H9 (cell line): ENCODE results near the gene MAP3K10. TPM values are rescaled to one million over a fixed set of nuclear protein-coding genes. Genes with fewer than 3 reads are reported as not detected.

Experiments
- DNase-seq: peaks from one replicate; pipeline ENCODE4 v3.0.0-alpha.2; 2017
- H2AFZ ChIP-seq: one replicate; pipeline ENCODE4 v1.6.1; 2013; ENCODE audit warnings: mild to moderate bottlenecking, low read length, control low read depth, moderate library complexity
- H2AK5ac ChIP-seq: 2 replicates; pipeline ENCODE4 v1.6.1; 2013; ENCODE audit warnings: low read length, control low read depth, mixed read lengths; ENCODE audit not compliant: insufficient read length
- H2BK120ac ChIP-seq: one replicate; pipeline ENCODE4 v1.6.1; 2013; ENCODE audit warnings: low read depth, mild to moderate bottlenecking, low read length, control low read depth, inconsistent platforms; ENCODE audit not compliant: poor library complexity, severe bottlenecking
- H2BK12ac ChIP-seq: 2 replicates; pipeline ENCODE4 v1.6.1; 2013; ENCODE audit warnings: low read length, control low read depth, mixed read lengths, low read depth; ENCODE audit not compliant: insufficient read length
- H2BK15ac ChIP-seq: 2 replicates; pipeline ENCODE4 v1.6.1; 2013; ENCODE audit warnings: low read depth, low read length, control low read depth
- H2BK20ac ChIP-seq: one replicate; pipeline ENCODE4 v1.6.1; 2013; ENCODE audit warnings: low read depth, mild to moderate bottlenecking, low read length, control low read depth, inconsistent platforms; ENCODE audit not compliant: poor library complexity, severe bottlenecking
- H2BK5ac ChIP-seq: 2 replicates; pipeline ENCODE4 v1.6.1; 2013; ENCODE audit warnings: low read length, control low read depth, mixed read lengths; ENCODE audit not compliant: insufficient read length
- H3K14ac ChIP-seq: 2 replicates; pipeline ENCODE4 v1.6.1; 2013; ENCODE audit warnings: low read length, control low read depth; ENCODE audit not compliant: insufficient read depth
- H3K18ac ChIP-seq: 2 replicates; pipeline ENCODE4 v1.6.1; 2013; ENCODE audit warnings: low read depth, mild to moderate bottlenecking, mixed read lengths, low read length, control low read depth; ENCODE audit not compliant: insufficient read length
- H3K23ac ChIP-seq: 2 replicates; pipeline ENCODE4 v1.6.1; 2013; ENCODE audit warnings: low read length, control low read depth, mixed read lengths, low read depth; ENCODE audit not compliant: insufficient read length
- H3K23me2 ChIP-seq: 2 replicates; pipeline ENCODE4 v1.6.1; 2013; ENCODE audit warnings: low read depth, mild to moderate bottlenecking, mixed read lengths, low read length, control low read depth; ENCODE audit not compliant: insufficient read length, poor library complexity, severe bottlenecking
- H3K27ac ChIP-seq: 2 replicates; pipeline ENCODE4 v1.5.1; 2013; ENCODE audit warnings: low read length, control low read depth, mixed read lengths, low read depth; ENCODE audit not compliant: insufficient read length
- H3K27me3 ChIP-seq: 2 replicates; pipeline ENCODE4 v1.6.1; 2013; ENCODE audit warnings: low read length, control low read depth, inconsistent platforms; ENCODE audit not compliant: insufficient read depth
- H3K4ac ChIP-seq: 2 replicates; pipeline ENCODE4 v1.6.1; 2013; ENCODE audit warnings: low read depth, mild to moderate bottlenecking, control low read depth, inconsistent platforms, low read length, moderate library complexity
- H3K4me1 ChIP-seq: 2 replicates; pipeline ENCODE4 v1.6.1; 2013; ENCODE audit warnings: low read length, control low read depth, inconsistent platforms; ENCODE audit not compliant: insufficient read depth
- H3K4me2 ChIP-seq: 2 replicates; pipeline ENCODE4 v1.6.1; 2013; ENCODE audit warnings: low read length, control low read depth, mixed read lengths; ENCODE audit not compliant: insufficient read length, insufficient read depth
- H3K56ac ChIP-seq: 2 replicates; pipeline ENCODE4 v1.6.1; 2013; ENCODE audit warnings: low read depth, mild to moderate bottlenecking, mixed read lengths, low read length, control low read depth; ENCODE audit not compliant: insufficient read length
- H3K79me1 ChIP-seq: 2 replicates; pipeline ENCODE4 v1.6.1; 2013; ENCODE audit warnings: low read depth, mild to moderate bottlenecking, moderate library complexity, low read length, control low read depth, inconsistent platforms; ENCODE audit not compliant: insufficient read depth, poor library complexity, severe bottlenecking
- H3K79me2 ChIP-seq: 2 replicates; pipeline ENCODE4 v1.6.1; 2013; ENCODE audit warnings: low read length, control low read depth, inconsistent platforms; ENCODE audit not compliant: insufficient read depth
- H3K9ac ChIP-seq: 2 replicates; pipeline ENCODE4 v1.6.1; 2013; ENCODE audit warnings: low read length, control low read depth, mixed read lengths; ENCODE audit not compliant: insufficient read length; ENCODE audit errors: extremely low read depth
- H3K9me3 ChIP-seq: one replicate; pipeline ENCODE4 v1.6.1; 2013; ENCODE audit warnings: low read depth, low read length, inconsistent platforms; ENCODE audit not compliant: control insufficient read depth
- H3T11ph ChIP-seq: one replicate; pipeline ENCODE4 v1.6.1; 2013; ENCODE audit warnings: mild to moderate bottlenecking, low read length, control low read depth, inconsistent platforms
- H4K20me1 ChIP-seq: one replicate; pipeline ENCODE4 v1.6.1; 2013; ENCODE audit not compliant: control insufficient read depth, insufficient read length, insufficient read depth
- H4K5ac ChIP-seq: 2 replicates; pipeline ENCODE4 v1.6.1; 2013; ENCODE audit warnings: low read depth, mild to moderate bottlenecking, mixed read lengths, low read length, control low read depth; ENCODE audit not compliant: insufficient read length
- H4K8ac ChIP-seq: replicated peaks from 2 replicates; pipeline ENCODE4 v1.6.1; 2013; ENCODE audit warnings: low read length, control low read depth, mixed read lengths, low read depth; ENCODE audit not compliant: insufficient read length
- H4K91ac ChIP-seq: 2 replicates; pipeline ENCODE4 v1.6.1; 2013; ENCODE audit warnings: low read depth, mild to moderate bottlenecking, moderate library complexity, mixed read lengths, low read length, control low read depth; ENCODE audit not compliant: insufficient read length
- H3K27ac Mint-ChIP-seq, 3 experiments: 2 replicates in 2 of 3; 3 replicates in 1 of 3; pipeline ENCODE4 v1.8.0; 2020 to 2021; ENCODE audit warnings: mixed read lengths in 3 of 3, mild to moderate bottlenecking in 1 of 3, moderate library complexity in 1 of 3
- H3K27me3 Mint-ChIP-seq: 2 replicates; pipeline ENCODE4 v1.8.0; 2021; ENCODE audit warnings: low read depth, mild to moderate bottlenecking, moderate library complexity, mixed read lengths
- H3K36me3 Mint-ChIP-seq, 3 experiments: 2 replicates in 2 of 3; 3 replicates in 1 of 3; pipeline ENCODE4 v1.8.0; 2020 to 2021; ENCODE audit warnings: low read depth in 3 of 3, mixed read lengths in 3 of 3; ENCODE audit not compliant: insufficient read depth in 1 of 3
- H3K4me1 Mint-ChIP-seq, 2 experiments: 2 replicates each; pipeline ENCODE4 v1.8.0; 2020; ENCODE audit warnings: mixed read lengths in 2 of 2
- H3K4me3 Mint-ChIP-seq, 2 experiments: 2 replicates in 1 of 2; 3 replicates in 1 of 2; pipeline ENCODE4 v1.8.0; 2020 to 2021; ENCODE audit warnings: mild to moderate bottlenecking in 2 of 2, mixed read lengths in 2 of 2, moderate library complexity in 1 of 2
- H3K9me3 Mint-ChIP-seq, 2 experiments: 2 replicates in 1 of 2; 3 replicates in 1 of 2; pipeline ENCODE4 v1.8.0; 2020; ENCODE audit warnings: mild to moderate bottlenecking in 2 of 2, mixed read lengths in 2 of 2, moderate library complexity in 1 of 2
- CTCF ChIP-seq: fragments of 200-600 bp; sonication (generic); conservative IDR thresholded peaks from 3 replicates; pipeline ENCODE4 v1.8.0; 2021; ENCODE audit warnings: antibody characterized with exemption, mild to moderate bottlenecking
- WGBS: extraction: QIAGEN DNeasy Blood & Tissue Kit; methylation state at CpG from one replicate; pipeline ENCODE4 v1.1.7; 2013; ENCODE audit warnings: missing lambda C conversion rate, low lambda C conversion rate, mixed read lengths; ENCODE audit not compliant: insufficient read length; ENCODE audit errors: extremely low coverage; 5-methylcytosine and 5-hydroxymethylcytosine counted together
- total RNA-seq: library from RNA; stranded (reverse); gene quantifications from 2 replicates; pipeline ENCODE4 v1.2.1, GENCODE V29; 2021

The MAP3K10 gene
- total RNA-seq, 1 experiment from 2014 or later: 19.0 TPM

GRCh38 chr19:40216013-40216776, 25.0 kb downstream of the MAP3K10 start:
- Mint-ChIP-seq H3K4me3 (peak overlapping the region; percentile 25 to 44; a peak in 4 of 5 replicates), H3K36me3 (peaks cover 0 to 12% (median 1%) of the 10 kb centered on the region in 3 experiments; a peak in 4 of 7 replicates), H3K27ac (no peak overlapping the region; a peak in 1 of 7 replicates), H3K9me3 (no peaks in the 10 kb centered on the region; a peak in 2 of 5 replicates), H3K4me1 (peaks cover 8 to 10% of the 10 kb centered on the region in 2 experiments), H3K27me3 (peaks cover 37% of the 10 kb centered on the region)
- Histone ChIP-seq H2BK120ac (no peak overlapping the region), H3K9ac (no peak overlapping the region), H3K4me2 (peak overlapping the region; percentile 65), H2BK20ac (no peak overlapping the region), H3T11ph (no peak overlapping the region), H3K27me3 (no peaks in the 10 kb centered on the region; the same call in 1 of the 2 replicates), H3K4me1 (no peaks in the 10 kb centered on the region), H4K8ac (no peak overlapping the region), H3K23ac (no peak overlapping the region), H3K18ac (no peak overlapping the region), H2BK15ac (no peak overlapping the region), H2BK5ac (no peak overlapping the region), H4K91ac (no peak overlapping the region), H3K79me1 (no peaks in the 10 kb centered on the region), H3K79me2 (no peaks in the 10 kb centered on the region), H4K5ac (no peak overlapping the region), H4K20me1 (no peaks in the 10 kb centered on the region), H2AFZ (no peak overlapping the region), H3K23me2 (no peaks in the 10 kb centered on the region), H3K56ac (no peak overlapping the region), H2BK12ac (no peak overlapping the region), H3K9me3 (no peaks in the 10 kb centered on the region), H3K14ac (no peak overlapping the region), H3K4ac (no peak overlapping the region), H3K27ac (no peak overlapping the region), H2AK5ac (no peak overlapping the region)
- WGBS: no CpG with 5 or more reads among the region's 23 CpGs
- TF ChIP-seq CTCF: no peak
- DNase-seq: no peak
